Loucy (cell line): ENCODE measurements around the gene ACTR3C.

Source experiments
- EZH2phosphoT487 ChIP-seq: fragments of 200-600 bp; IDR thresholded peaks from 2 replicates; pipeline ENCODE4 v1.6.1; 2018; ENCODE audit warnings: antibody characterized with exemption, mild to moderate bottlenecking, moderate library complexity, borderline replicate concordance
- TF ChIP-seq, protein P1 (sequence below): fragments of 200-600 bp; sonication (generic); conservative IDR thresholded peaks from 2 replicates; pipeline ENCODE4 v1.5.1; 2014; ENCODE audit warnings: mild to moderate bottlenecking, antibody characterized with exemption, low read length

DNA sequence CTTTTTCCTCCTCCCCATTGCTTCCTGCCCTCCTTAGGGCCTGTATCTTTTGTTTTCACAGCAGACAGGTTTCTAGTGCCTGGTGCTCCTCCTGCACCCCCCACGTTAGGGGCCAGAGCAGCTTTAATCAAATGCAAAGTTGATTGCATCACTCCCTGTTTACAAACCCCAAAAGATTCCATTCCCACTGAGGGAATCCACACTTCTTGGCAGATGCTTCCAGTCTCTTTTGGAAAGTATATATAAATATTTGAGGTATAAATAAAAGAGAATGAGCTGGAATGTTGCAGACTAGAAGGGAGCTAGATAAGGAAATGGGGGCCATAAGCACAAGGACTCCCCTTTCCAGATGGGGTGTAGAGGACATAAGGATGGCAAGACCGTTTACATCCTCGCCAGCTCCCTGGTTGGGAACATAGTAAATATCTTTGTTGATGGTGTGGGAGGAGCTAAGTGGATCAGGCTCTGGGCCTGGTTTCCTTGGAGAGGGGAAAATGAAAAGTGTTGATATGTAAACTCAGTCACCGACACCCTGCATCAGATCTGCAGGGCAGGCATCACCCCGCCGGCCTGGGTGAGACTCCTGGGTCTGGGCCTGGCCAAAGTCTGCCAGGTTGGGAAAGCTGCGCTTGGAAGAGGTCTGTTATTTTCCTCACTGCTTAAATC, 11.9 kb upstream of the ACTR3C start:
- TF ChIP-seq, protein P1, sequence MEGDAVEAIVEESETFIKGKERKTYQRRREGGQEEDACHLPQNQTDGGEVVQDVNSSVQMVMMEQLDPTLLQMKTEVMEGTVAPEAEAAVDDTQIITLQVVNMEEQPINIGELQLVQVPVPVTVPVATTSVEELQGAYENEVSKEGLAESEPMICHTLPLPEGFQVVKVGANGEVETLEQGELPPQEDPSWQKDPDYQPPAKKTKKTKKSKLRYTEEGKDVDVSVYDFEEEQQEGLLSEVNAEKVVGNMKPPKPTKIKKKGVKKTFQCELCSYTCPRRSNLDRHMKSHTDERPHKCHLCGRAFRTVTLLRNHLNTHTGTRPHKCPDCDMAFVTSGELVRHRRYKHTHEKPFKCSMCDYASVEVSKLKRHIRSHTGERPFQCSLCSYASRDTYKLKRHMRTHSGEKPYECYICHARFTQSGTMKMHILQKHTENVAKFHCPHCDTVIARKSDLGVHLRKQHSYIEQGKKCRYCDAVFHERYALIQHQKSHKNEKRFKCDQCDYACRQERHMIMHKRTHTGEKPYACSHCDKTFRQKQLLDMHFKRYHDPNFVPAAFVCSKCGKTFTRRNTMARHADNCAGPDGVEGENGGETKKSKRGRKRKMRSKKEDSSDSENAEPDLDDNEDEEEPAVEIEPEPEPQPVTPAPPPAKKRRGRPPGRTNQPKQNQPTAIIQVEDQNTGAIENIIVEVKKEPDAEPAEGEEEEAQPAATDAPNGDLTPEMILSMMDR: no peak
- no peak for TF ChIP-seq EZH2phosphoT487
